Thyroid gland (tissue), 4 donors: Measurements from ENCODE around the gene ASPG. TPM values are rescaled to one million over a fixed set of nuclear protein-coding genes. Genes with fewer than 3 reads are reported as not detected.

Experiments
- DNase-seq, 2 donors: peaks; one replicate each; pipeline ENCODE4 v3.0.0-alpha.2; 2019
- H3K27ac ChIP-seq, 3 donors: fragments of 200-600 bp; sonication (generic); 1 replicate in 2 of 3; 2 replicates in 1 of 3; pipeline ENCODE4 v1.5.1; 2016 to 2019; ENCODE audit warnings: mild to moderate bottlenecking in 1 of 3, moderate library complexity in 1 of 3
- H3K27me3 ChIP-seq: fragments of 200-600 bp; sonication (generic); one replicate; pipeline ENCODE4 v1.5.1; 2019
- H3K36me3 ChIP-seq, 2 donors: fragments of 200-600 bp; sonication (generic); one replicate each; pipeline ENCODE4 v1.5.1; 2016 to 2019
- H3K4me1 ChIP-seq, 2 donors: fragments of 200-600 bp; sonication (generic); one replicate each; pipeline ENCODE4 v1.5.1; 2017 to 2019
- H3K4me3 ChIP-seq, 3 donors: fragments of 200-600 bp; sonication (generic); replicated peaks in 1 of 3; 1 replicate in 2 of 3; 2 replicates in 1 of 3; pipeline ENCODE4 v1.5.1; 2016; ENCODE audit warnings: mild to moderate bottlenecking in 1 of 3
- H3K9me3 ChIP-seq: fragments of 200-600 bp; sonication (generic); one replicate; pipeline ENCODE4 v1.5.1; 2017
- POLR2A ChIP-seq, 2 donors: fragments of 450-650 bp; IDR thresholded peaks; one replicate each; pipeline ENCODE4 v1.6.1; 2017; ENCODE audit warnings: antibody characterized with exemption in 2 of 2, mild to moderate bottlenecking in 2 of 2, moderate library complexity in 1 of 2
- WGBS, 2 donors: methylation state at CpG; one replicate each; pipeline ENCODE4 v1.1.5; 2017; 5-methylcytosine and 5-hydroxymethylcytosine counted together
- intact Hi-C: fragments of 100-400 bp; cut with DNase I; formaldehyde crosslinking; loops from one replicate; pipeline ENCODE4 v1.15.1; 2023
- total RNA-seq, 4 donors: library from RNA; depleted of rRNA; stranded (reverse); fragments of >200 nt; gene quantifications; one replicate each; pipeline ENCODE4 v1.2.3, GENCODE V29; 2016
- TF ChIP-seq, protein P1 (sequence below), 6 experiments: fragments of 200-600 bp in 3 of 6; fragments of 450-650 bp in 3 of 6; sonication (generic) in 3 of 6; IDR thresholded peaks; one replicate each; pipeline ENCODE4 v1.5.1; 2016 to 2019; ENCODE audit warnings: antibody characterized with exemption in 6 of 6, mild to moderate bottlenecking in 2 of 6, inconsistent platforms in 1 of 6, moderate library complexity in 1 of 6

Gene ASPG
- total RNA-seq, 4 donors from 2014 or later: 7.5 to 24.0 (median 15.2) TPM

DNA sequence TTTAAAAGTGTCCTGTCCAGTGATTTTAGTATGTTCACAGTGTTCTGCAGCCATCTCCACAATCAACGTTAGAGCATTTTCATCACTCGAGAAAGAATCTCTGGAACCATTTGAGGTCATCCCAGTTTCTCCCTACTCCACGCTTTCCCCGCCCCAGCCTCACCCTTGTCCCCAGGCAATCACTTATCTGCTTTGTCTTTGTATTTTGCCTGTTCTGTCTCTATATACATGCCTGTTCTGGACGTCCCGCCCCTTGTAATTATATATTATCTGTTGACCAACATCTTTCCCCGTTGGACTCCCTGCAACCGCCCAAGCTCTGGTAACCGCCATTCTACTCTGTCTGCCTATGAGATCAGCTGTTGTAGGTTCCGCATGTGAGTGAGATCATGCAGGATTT is 21.5 kb upstream of the ASPG start:
- 89 to 92% methylated on average over 9 of the region's 10 CpGs for WGBS, 2 donors
- Histone ChIP-seq H3K36me3 (no peaks in the 10 kb centered on the region), H3K4me3 (no peak overlapping the region), H3K9me3 (no peaks in the 10 kb centered on the region), H3K27ac (no peak overlapping the region), H3K27me3 (no peaks in the 10 kb centered on the region), H3K4me1 (no peaks in the 10 kb centered on the region)
- DNase-seq: no peak
- intact Hi-C loops: no loop called here
- TF ChIP-seq, protein P1, sequence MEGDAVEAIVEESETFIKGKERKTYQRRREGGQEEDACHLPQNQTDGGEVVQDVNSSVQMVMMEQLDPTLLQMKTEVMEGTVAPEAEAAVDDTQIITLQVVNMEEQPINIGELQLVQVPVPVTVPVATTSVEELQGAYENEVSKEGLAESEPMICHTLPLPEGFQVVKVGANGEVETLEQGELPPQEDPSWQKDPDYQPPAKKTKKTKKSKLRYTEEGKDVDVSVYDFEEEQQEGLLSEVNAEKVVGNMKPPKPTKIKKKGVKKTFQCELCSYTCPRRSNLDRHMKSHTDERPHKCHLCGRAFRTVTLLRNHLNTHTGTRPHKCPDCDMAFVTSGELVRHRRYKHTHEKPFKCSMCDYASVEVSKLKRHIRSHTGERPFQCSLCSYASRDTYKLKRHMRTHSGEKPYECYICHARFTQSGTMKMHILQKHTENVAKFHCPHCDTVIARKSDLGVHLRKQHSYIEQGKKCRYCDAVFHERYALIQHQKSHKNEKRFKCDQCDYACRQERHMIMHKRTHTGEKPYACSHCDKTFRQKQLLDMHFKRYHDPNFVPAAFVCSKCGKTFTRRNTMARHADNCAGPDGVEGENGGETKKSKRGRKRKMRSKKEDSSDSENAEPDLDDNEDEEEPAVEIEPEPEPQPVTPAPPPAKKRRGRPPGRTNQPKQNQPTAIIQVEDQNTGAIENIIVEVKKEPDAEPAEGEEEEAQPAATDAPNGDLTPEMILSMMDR (IDR thresholded peaks at IDR 0.05): no peak
- TF ChIP-seq POLR2A (IDR thresholded peaks at IDR 0.05): no peak

DNA sequence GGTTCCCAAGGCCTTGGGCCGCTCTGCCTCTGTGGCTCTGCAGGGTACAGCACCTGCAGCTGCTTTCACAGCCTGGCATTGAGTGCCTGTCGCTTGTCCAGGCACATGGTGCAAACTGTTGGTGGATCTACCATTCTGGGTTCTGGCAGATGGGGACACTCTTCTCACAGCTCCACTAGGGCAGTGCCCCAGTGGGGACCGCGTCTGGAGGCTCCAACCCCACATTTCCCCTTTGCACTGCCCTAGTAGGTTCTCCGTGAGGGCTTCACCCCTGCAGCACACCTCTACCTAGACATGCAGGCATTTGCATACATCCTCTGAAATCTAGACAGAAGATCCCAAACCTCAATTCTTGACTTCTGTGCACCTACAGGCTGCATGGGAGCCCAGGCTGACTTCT is 19.2 kb upstream of the ASPG start:
- Histone ChIP-seq H3K27ac (no peak overlapping the region), H3K4me3 (no peak overlapping the region), H3K4me1 (no peaks in the 10 kb centered on the region), H3K27me3 (no peaks in the 10 kb centered on the region), H3K36me3 (no peaks in the 10 kb centered on the region), H3K9me3 (no peaks in the 10 kb centered on the region)
- TF ChIP-seq POLR2A (IDR thresholded peaks at IDR 0.05): no peak
- TF ChIP-seq, protein P1 (IDR thresholded peaks at IDR 0.05): no peak
- intact Hi-C loops: no loop called here
- 93 to 94% methylated on average over 4 to 5 of the region's 5 CpGs for WGBS, 2 donors
- DNase-seq: no peak

DNA sequence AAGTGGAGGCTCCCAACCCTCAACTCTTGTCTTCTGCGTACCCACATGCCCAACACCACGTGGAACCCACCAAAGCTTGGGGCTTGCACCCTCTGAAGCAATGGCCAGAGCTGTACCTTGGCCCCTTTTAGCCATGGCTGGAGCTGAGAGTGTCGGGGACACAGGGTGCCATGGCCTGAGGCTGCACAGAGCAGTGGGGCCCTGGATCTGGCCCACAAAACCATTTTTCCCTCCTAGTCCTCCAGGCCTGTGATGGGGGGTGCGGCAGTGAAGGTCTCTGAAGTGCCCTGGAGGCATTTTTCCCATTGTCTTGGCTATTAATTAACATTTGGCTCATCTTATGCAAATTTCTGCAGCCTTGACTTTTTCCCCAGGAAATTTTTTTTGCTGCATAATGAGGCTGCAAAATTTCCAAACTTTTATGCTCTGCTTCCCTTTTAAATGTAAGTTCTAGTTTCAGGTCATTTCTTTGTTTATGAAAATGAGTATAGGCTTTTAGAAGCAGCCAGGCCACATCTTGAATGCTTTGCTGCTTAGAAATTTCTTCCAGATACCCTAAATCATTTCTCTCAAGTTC is 18.7 kb upstream of the ASPG start:
- intact Hi-C loops: no loop called here
- 85 to 98% methylated on average over 4 of the region's 4 CpGs for WGBS, 2 donors
- H3K36me3 ChIP-seq: no peaks in the 10 kb centered on the region
- no peaks in the 10 kb centered on the region for H3K9me3 ChIP-seq
- H3K27ac ChIP-seq: no peak overlapping the region
- no peaks in the 10 kb centered on the region for H3K4me1 ChIP-seq
- TF ChIP-seq POLR2A (IDR thresholded peaks at IDR 0.05): no peak
- TF ChIP-seq, protein P1 (IDR thresholded peaks at IDR 0.05): no peak
- DNase-seq: no peak
- no peak overlapping the region for H3K4me3 ChIP-seq
- no peaks in the 10 kb centered on the region for H3K27me3 ChIP-seq

DNA sequence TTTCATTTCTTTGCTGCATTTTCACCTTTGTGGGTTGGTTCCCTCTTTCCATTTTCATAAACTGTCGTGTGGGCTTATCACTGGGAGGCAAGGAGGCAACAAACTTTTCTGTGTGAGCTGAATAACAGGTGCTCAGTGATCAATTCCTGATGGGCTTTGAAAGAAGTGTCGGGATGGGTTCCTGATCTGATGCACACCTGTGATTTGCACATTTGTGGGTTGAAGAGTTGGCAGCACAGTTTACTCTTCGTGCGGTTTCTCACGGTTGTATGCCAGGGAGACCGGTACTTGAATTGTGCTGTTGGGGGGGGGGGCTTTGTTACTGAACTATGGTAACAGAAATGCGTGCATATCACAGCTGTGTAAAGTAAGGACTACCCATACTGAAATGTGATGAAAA is 16.0 kb upstream of the ASPG start:
- Histone ChIP-seq H3K9me3 (no peaks in the 10 kb centered on the region), H3K4me1 (no peaks in the 10 kb centered on the region), H3K27ac (no peak overlapping the region), H3K36me3 (no peaks in the 10 kb centered on the region), H3K27me3 (no peaks in the 10 kb centered on the region), H3K4me3 (no peak overlapping the region)
- TF ChIP-seq, protein P1 (IDR thresholded peaks at IDR 0.05): no peak
- TF ChIP-seq POLR2A (IDR thresholded peaks at IDR 0.05): no peak
- WGBS, 2 donors: 91 to 93% methylated on average over 7 of the region's 7 CpGs
- intact Hi-C loops: no loop called here
- DNase-seq: no peak

DNA sequence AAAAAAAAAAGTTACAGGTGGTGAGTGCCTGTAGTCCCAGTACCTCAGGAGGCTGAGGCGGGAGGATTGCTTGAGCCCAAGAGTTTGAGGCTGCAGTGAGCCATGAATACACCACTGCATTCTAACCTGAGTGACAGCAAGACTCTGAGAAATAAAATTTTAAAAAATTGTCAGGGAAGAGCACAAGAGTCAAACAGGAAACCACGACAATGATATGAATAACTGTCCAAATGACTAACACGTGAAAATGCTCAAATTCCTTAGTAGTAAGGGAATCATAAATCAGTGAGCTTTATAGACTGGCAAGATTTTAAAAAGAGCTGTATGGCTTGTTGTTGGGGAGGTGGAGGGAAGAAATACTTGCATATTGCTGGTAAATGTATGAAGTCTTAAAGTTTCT is 12.9 kb upstream of the ASPG start:
- no peaks in the 10 kb centered on the region for H3K36me3 ChIP-seq
- 83 to 87% methylated on average over 3 of the region's 3 CpGs for WGBS, 2 donors
- TF ChIP-seq, protein P1 (IDR thresholded peaks at IDR 0.05): no peak
- TF ChIP-seq POLR2A (IDR thresholded peaks at IDR 0.05): no peak
- DNase-seq: no peak
- H3K27ac ChIP-seq: no peak overlapping the region
- H3K27me3 ChIP-seq: no peaks in the 10 kb centered on the region
- no peaks in the 10 kb centered on the region for H3K9me3 ChIP-seq
- intact Hi-C loops: no loop called here
- H3K4me1 ChIP-seq: peaks cover 5 to 11% of the 10 kb centered on the region in 2 donors
- H3K4me3 ChIP-seq: no peak overlapping the region
